ENCODE results near the gene PXYLP1.

DNA sequence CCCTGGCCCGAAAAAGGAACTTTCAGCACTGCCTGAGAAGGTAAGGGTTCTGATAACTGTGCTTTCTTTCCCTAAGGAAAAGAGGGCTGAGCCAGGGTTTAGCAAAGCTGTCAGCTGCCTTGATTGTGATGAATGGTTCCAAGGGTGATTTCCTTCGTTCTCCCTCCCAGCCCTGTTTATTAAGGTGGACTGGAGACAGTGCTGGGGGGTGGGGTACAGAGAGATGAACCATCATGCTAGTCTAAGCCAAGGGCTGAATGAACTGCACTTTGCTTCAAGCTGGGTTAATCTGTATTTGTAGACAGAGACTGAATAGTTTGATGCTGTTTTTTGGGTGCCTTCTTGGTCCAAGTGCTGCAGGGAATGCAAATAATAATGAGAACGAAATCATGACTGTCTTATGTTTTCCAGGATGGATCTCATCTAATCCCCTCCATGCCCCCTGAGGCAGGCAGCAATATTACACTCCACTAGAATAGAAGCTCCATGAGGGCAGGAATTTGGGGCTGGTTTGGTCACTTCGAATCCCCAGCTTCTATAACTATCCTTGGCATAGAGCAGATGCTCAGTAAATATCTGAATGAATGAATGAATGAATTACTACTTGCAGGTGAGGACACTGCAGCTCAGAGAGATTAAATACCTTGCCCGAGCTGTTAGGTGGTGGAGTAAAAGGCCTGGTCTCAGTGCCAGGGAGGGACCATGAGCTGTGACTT lies 10.9 kb downstream of the PXYLP1 start:
- TF ChIP-seq EZH2 (IDR thresholded peaks at IDR 0.05; ENCODE audit: low read depth, low read length, severe bottlenecking) (no peak), TCF12 (IDR thresholded peaks at IDR 0.05; ENCODE audit: low read depth, low read length) (no peak), RNF2 (IDR thresholded peaks at IDR 0.05; ENCODE audit: borderline replicate concordance, low read depth, low read length, missing control alignments, poor library complexity, severe bottlenecking) (no peak), YY1 (IDR thresholded peaks at IDR 0.05; ENCODE audit: low read depth, low read length) (no peak), POLR2A (IDR thresholded peaks at IDR 0.05; ENCODE audit: control extremely low read depth in 1 of 2, low read depth in 2 of 2, low read length in 2 of 2) (no peak), CREB1 (IDR thresholded peaks at IDR 0.05) (no peak), POLR2AphosphoS5 (IDR thresholded peaks at IDR 0.05; ENCODE audit: low read depth, low read length) (no peak), CBX8 (IDR thresholded peaks at IDR 0.05; ENCODE audit: borderline replicate concordance, low read depth, low read length) (no peak), CHD2 (IDR thresholded peaks at IDR 0.05; ENCODE audit: low read length) (no peak), HDAC2 (IDR thresholded peaks at IDR 0.05; ENCODE audit: borderline replicate concordance in 1 of 2, low read depth in 2 of 2, low read length in 2 of 2) (no peak), GTF2F1 (IDR thresholded peaks at IDR 0.05; ENCODE audit: borderline replicate concordance, low read depth, low read length) (no peak)
- TF ChIP-seq, protein P1, sequence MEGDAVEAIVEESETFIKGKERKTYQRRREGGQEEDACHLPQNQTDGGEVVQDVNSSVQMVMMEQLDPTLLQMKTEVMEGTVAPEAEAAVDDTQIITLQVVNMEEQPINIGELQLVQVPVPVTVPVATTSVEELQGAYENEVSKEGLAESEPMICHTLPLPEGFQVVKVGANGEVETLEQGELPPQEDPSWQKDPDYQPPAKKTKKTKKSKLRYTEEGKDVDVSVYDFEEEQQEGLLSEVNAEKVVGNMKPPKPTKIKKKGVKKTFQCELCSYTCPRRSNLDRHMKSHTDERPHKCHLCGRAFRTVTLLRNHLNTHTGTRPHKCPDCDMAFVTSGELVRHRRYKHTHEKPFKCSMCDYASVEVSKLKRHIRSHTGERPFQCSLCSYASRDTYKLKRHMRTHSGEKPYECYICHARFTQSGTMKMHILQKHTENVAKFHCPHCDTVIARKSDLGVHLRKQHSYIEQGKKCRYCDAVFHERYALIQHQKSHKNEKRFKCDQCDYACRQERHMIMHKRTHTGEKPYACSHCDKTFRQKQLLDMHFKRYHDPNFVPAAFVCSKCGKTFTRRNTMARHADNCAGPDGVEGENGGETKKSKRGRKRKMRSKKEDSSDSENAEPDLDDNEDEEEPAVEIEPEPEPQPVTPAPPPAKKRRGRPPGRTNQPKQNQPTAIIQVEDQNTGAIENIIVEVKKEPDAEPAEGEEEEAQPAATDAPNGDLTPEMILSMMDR (IDR thresholded peaks at IDR 0.05; ENCODE audit: control extremely low read depth in 1 of 3, insufficient read depth in 1 of 3, low read depth in 1 of 3, low read length in 3 of 3): no peak
- TF ChIP-seq, protein P2, sequence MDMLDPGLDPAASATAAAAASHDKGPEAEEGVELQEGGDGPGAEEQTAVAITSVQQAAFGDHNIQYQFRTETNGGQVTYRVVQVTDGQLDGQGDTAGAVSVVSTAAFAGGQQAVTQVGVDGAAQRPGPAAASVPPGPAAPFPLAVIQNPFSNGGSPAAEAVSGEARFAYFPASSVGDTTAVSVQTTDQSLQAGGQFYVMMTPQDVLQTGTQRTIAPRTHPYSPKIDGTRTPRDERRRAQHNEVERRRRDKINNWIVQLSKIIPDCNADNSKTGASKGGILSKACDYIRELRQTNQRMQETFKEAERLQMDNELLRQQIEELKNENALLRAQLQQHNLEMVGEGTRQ (IDR thresholded peaks at IDR 0.05; ENCODE audit: low read length): peak; percentile 20; the same call in 1 of the 2 replicates
